A673 (cell line): ENCODE data around the gene IL34.
"Not testable (repeated sequence)": the region's sequence is repeated elsewhere in the genome, so short reads cannot be mapped to it uniquely, and the experiment has no call there.

Source experiments
- EZH2 ChIP-seq: fragments of 200-600 bp; sonication (generic); IDR thresholded peaks from 2 replicates; pipeline ENCODE4 v1.6.1; 2017; ENCODE audit warnings: borderline replicate concordance, low read depth, mild to moderate bottlenecking, mixed read lengths, antibody characterized with exemption, low read length; ENCODE audit not compliant: poor library complexity, severe bottlenecking
- TF ChIP-seq, protein P1 (sequence below): fragments of 300-800, 200-600 bp; sonication (generic); conservative IDR thresholded peaks from 2 replicates; pipeline ENCODE4 v1.5.1; 2017; ENCODE audit warnings: low read depth, mild to moderate bottlenecking, antibody characterized with exemption, low read length, moderate library complexity, mixed read lengths

GRCh38 chr16:70643264-70643663, 3.1 kb upstream of the IL34 start:
- TF ChIP-seq, protein P1, sequence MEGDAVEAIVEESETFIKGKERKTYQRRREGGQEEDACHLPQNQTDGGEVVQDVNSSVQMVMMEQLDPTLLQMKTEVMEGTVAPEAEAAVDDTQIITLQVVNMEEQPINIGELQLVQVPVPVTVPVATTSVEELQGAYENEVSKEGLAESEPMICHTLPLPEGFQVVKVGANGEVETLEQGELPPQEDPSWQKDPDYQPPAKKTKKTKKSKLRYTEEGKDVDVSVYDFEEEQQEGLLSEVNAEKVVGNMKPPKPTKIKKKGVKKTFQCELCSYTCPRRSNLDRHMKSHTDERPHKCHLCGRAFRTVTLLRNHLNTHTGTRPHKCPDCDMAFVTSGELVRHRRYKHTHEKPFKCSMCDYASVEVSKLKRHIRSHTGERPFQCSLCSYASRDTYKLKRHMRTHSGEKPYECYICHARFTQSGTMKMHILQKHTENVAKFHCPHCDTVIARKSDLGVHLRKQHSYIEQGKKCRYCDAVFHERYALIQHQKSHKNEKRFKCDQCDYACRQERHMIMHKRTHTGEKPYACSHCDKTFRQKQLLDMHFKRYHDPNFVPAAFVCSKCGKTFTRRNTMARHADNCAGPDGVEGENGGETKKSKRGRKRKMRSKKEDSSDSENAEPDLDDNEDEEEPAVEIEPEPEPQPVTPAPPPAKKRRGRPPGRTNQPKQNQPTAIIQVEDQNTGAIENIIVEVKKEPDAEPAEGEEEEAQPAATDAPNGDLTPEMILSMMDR: not testable (repeated sequence)
- TF ChIP-seq EZH2: not testable (repeated sequence)
